ENCODE measurements around the gene HMGCR.
"Not testable (repeated sequence)": the region's sequence is repeated elsewhere in the genome, so short reads cannot be mapped to it uniquely, and the experiment has no call there.

- TF ChIP-seq POLR2AphosphoS5 (IDR thresholded peaks at IDR 0.05); CTCF (IDR thresholded peaks at IDR 0.05); POLR2A (IDR thresholded peaks at IDR 0.05; ENCODE audit: low read depth): not testable (repeated sequence)
Measured at GRCh38 chr5:75333759-75334158, 3.3 kb upstream of the HMGCR start.

Data from esophagus muscularis mucosa (tissue), 3 donors.